PC-9 (cell line): ENCODE results near the gene CLASP1.

Source experiments
- EZH2 ChIP-seq: fragments of 200-600 bp; sonication (generic); IDR thresholded peaks from 2 replicates; pipeline ENCODE4 v1.8.0; 2017; ENCODE audit warnings: antibody characterized with exemption, low read depth
- TF ChIP-seq, protein P1 (sequence below): fragments of 200-600 bp; sonication (generic); conservative IDR thresholded peaks from 2 replicates; pipeline ENCODE4 v1.6.1; 2017; ENCODE audit warnings: mixed run types, antibody characterized with exemption, mild to moderate bottlenecking, moderate library complexity

- TF ChIP-seq, protein P1, sequence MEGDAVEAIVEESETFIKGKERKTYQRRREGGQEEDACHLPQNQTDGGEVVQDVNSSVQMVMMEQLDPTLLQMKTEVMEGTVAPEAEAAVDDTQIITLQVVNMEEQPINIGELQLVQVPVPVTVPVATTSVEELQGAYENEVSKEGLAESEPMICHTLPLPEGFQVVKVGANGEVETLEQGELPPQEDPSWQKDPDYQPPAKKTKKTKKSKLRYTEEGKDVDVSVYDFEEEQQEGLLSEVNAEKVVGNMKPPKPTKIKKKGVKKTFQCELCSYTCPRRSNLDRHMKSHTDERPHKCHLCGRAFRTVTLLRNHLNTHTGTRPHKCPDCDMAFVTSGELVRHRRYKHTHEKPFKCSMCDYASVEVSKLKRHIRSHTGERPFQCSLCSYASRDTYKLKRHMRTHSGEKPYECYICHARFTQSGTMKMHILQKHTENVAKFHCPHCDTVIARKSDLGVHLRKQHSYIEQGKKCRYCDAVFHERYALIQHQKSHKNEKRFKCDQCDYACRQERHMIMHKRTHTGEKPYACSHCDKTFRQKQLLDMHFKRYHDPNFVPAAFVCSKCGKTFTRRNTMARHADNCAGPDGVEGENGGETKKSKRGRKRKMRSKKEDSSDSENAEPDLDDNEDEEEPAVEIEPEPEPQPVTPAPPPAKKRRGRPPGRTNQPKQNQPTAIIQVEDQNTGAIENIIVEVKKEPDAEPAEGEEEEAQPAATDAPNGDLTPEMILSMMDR, result no peak
- no peak for TF ChIP-seq EZH2
Observed at GRCh38 chr2:121351521-121352318, 297.5 kb downstream of the CLASP1 start.
